Rectal smooth muscle tissue (tissue), 1 donor: ENCODE data around the gene FKRP.

Experiments used
- H3K27ac ChIP-seq: one replicate; pipeline ENCODE4 v1.7.0; 2013; ENCODE audit warnings: low read depth, low read length, inconsistent platforms
- H3K27me3 ChIP-seq: one replicate; pipeline ENCODE4 v1.7.0; 2013; ENCODE audit warnings: low read length; ENCODE audit not compliant: control insufficient read depth, insufficient read depth
- H3K36me3 ChIP-seq: one replicate; pipeline ENCODE4 v1.7.0; 2013; ENCODE audit warnings: low read length; ENCODE audit not compliant: control insufficient read depth, insufficient read depth
- H3K4me1 ChIP-seq: one replicate; pipeline ENCODE4 v1.7.0; 2013; ENCODE audit warnings: low read length; ENCODE audit not compliant: control insufficient read depth, insufficient read depth
- H3K4me3 ChIP-seq: one replicate; pipeline ENCODE4 v1.7.0; 2013; ENCODE audit warnings: low read length
- H3K9ac ChIP-seq: one replicate; pipeline ENCODE4 v1.7.0; 2013; ENCODE audit warnings: low read length

The FKRP gene

GRCh38 chr19:46741447-46741846 is 4.4 kb upstream of the FKRP start:
- Histone ChIP-seq H3K4me3 (no peak overlapping the region), H3K36me3 (peaks cover 11% of the 10 kb centered on the region), H3K9ac (no peak overlapping the region), H3K27me3 (no peaks in the 10 kb centered on the region), H3K4me1 (peaks cover 14% of the 10 kb centered on the region), H3K27ac (no peak overlapping the region)

- H3K4me1 ChIP-seq: peaks cover 17% of the 10 kb centered on the region
- H3K27ac ChIP-seq: no peak overlapping the region
- H3K9ac ChIP-seq: no peak overlapping the region
- peaks cover under 1% of the 10 kb centered on the region for H3K36me3 ChIP-seq
- H3K4me3 ChIP-seq: no peak overlapping the region
- H3K27me3 ChIP-seq: no peaks in the 10 kb centered on the region
These were observed 2.9 kb upstream of the FKRP start for GRCh38 chr19:46742926-46743480.

- Histone ChIP-seq H3K4me3 (no peak overlapping the region), H3K9ac (no peak overlapping the region), H3K4me1 (peaks cover 17% of the 10 kb centered on the region), H3K27me3 (no peaks in the 10 kb centered on the region), H3K27ac (no peak overlapping the region), H3K36me3 (no peaks in the 10 kb centered on the region)
These were observed 1.7 kb upstream of the FKRP start for GRCh38 chr19:46744005-46744691.

- H3K9ac ChIP-seq: peak overlapping the region; percentile 86
- peaks cover 12% of the 10 kb centered on the region for H3K4me1 ChIP-seq
- peaks cover 2% of the 10 kb centered on the region for H3K36me3 ChIP-seq
- no peaks in the 10 kb centered on the region for H3K27me3 ChIP-seq
- peak overlapping the region; percentile 96 for H3K4me3 ChIP-seq
- no peak overlapping the region for H3K27ac ChIP-seq
These were observed 827 bp upstream of the FKRP start for GRCh38 chr19:46745030-46745429.

- no peaks in the 10 kb centered on the region for H3K27me3 ChIP-seq
- H3K4me1 ChIP-seq: peaks cover 12% of the 10 kb centered on the region
- H3K36me3 ChIP-seq: peaks cover 4% of the 10 kb centered on the region
- peak within 1 kb of the TSS; percentile 86 for H3K9ac ChIP-seq
- peak within 1 kb of the TSS; percentile 80 for H3K27ac ChIP-seq
- H3K4me3 ChIP-seq: peak within 1 kb of the TSS; percentile 96
These were observed 612 bp downstream of the FKRP start, which contains the start of gene STRN4 for GRCh38 chr19:46746281-46747057. STRN4 (minus strand) TSS chr19:46746450; CDS start chr19:46746430, 20 bp downstream.

- Histone ChIP-seq H3K27me3 (no peaks in the 10 kb centered on the region), H3K27ac (no peak overlapping the region), H3K36me3 (peaks cover 4% of the 10 kb centered on the region), H3K4me1 (peaks cover 12% of the 10 kb centered on the region), H3K4me3 (no peak overlapping the region), H3K9ac (no peak overlapping the region)
These were observed 2.7 kb downstream of the FKRP start for GRCh38 chr19:46748325-46749109.

GRCh38 chr19:46753420-46754155 is 7.7 kb downstream of the FKRP start:
- Histone ChIP-seq H3K4me1 (no peaks in the 10 kb centered on the region), H3K4me3 (no peak overlapping the region), H3K36me3 (peaks cover 6% of the 10 kb centered on the region), H3K27me3 (no peaks in the 10 kb centered on the region), H3K9ac (no peak overlapping the region), H3K27ac (no peak overlapping the region)

- H3K27ac ChIP-seq: peak overlapping the region; percentile 32
These were observed 9.4 kb downstream of the FKRP start for GRCh38 chr19:46755077-46755852.

GRCh38 chr19:46755853-46756543 is 10.1 kb downstream of the FKRP start:
- Histone ChIP-seq H3K4me1 (no peaks in the 10 kb centered on the region), H3K4me3 (no peak overlapping the region), H3K36me3 (peaks cover 2% of the 10 kb centered on the region), H3K9ac (no peak overlapping the region), H3K27ac (no peak overlapping the region), H3K27me3 (no peaks in the 10 kb centered on the region)

More at GRCh38 chr19:46755077-46755852, 9.4 kb downstream of the FKRP start:
- Histone ChIP-seq H3K9ac (no peak overlapping the region), H3K4me1 (no peaks in the 10 kb centered on the region), H3K36me3 (peaks cover 2% of the 10 kb centered on the region), H3K4me3 (no peak overlapping the region), H3K27me3 (no peaks in the 10 kb centered on the region)

- no peak overlapping the region for H3K4me3 ChIP-seq
- no peaks in the 10 kb centered on the region for H3K4me1 ChIP-seq
- no peaks in the 10 kb centered on the region for H3K27me3 ChIP-seq
- no peak overlapping the region for H3K27ac ChIP-seq
- H3K36me3 ChIP-seq: peaks cover 2% of the 10 kb centered on the region
- no peak overlapping the region for H3K9ac ChIP-seq
These were observed 10.7 kb downstream of the FKRP start for GRCh38 chr19:46756544-46756888.

GRCh38 chr19:46759206-46759605 is 13.3 kb downstream of the FKRP start:
- Histone ChIP-seq H3K4me3 (no peak overlapping the region), H3K27ac (no peak overlapping the region), H3K27me3 (no peaks in the 10 kb centered on the region), H3K4me1 (no peaks in the 10 kb centered on the region), H3K36me3 (peaks cover 2% of the 10 kb centered on the region), H3K9ac (no peak overlapping the region)
